ENCODE measurements around the gene NFKBIZ. TPM values are rescaled to one million over a fixed set of nuclear protein-coding genes. Genes with fewer than 3 reads are reported as not detected.
A peak's percentile ranks its signal among the peaks of the same experiment; 100 is the strongest.
"Not testable (repeated sequence)": the region's sequence is repeated elsewhere in the genome, so short reads cannot be mapped to it uniquely, and the experiment has no call there.

NFKBIZ gene
- total RNA-seq, 1 experiment from 2014 or later: 13.3 TPM

DNA sequence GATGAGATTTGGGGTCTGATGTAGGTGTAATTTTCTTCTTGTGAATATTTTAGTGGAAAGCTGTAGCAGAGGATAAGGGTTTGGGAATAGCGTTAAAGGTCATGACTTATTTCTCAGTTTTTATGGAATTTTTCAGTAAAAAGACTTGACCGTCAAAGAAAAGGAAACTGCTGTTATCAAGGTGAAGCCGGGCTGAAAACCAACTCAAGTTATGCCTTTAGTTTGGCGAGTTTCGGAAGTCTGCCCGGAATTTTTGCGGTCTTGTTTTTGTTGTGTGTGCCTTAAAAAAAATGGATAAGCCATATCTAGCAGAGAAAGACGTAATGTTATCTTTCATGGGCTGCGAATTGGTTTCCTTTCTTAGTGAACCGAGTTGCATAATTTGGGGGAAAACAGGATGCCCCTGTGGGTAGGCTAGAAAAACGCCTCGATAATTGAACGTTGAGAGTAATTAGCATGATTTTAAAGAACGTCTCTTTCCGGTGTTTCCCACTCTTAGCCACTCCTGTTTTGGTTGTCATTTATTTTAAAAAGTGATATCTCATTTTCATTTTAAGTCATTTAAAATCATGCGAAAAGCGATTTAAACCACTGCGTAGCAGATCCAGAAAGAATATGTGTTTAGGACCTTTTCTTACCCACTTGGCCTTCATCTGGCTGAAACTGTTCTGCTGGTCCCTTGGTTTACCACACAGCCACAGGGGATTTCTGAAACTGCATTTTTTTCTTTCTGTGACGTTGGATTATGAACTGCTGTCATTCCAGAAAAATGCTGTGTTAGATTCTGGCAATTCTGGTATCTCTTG is 1.1 kb downstream of the NFKBIZ start:
- DNase-seq (ENCODE audit: low read depth): peak; percentile 40

DNA sequence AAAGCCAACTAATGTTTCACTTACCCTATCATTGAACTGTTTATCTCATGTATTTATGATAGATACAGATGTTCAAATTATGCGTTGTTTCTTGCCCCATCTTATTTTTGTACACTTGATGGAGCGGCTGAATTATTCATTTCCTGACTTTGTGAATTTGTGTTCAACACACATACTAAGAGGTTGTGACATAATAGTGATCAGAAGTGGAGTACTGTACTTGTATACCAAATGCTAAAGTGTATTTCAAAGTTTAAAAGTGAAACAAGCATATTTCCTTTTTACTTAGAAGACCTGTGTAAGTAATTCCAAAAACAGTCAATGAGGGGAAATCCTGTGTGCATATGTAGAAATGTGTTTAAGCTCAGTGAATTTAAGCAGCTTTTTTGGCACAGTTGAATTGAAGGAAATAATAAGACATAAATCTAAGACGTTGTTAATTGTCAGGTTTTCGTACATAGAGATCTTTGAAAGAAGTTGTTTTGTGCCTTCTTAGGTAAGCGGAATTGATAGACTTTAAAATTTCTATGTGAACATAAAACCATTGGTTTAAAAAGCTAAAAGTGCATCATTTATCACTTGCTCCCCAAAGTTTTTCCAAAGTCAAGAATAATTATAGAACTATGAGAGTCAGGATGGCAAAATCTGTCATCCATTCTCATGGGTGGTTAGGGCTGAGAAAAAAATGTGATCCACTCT is 1.9 kb downstream of the NFKBIZ start:
- DNase-seq (ENCODE audit: low read depth): no peak

DNA sequence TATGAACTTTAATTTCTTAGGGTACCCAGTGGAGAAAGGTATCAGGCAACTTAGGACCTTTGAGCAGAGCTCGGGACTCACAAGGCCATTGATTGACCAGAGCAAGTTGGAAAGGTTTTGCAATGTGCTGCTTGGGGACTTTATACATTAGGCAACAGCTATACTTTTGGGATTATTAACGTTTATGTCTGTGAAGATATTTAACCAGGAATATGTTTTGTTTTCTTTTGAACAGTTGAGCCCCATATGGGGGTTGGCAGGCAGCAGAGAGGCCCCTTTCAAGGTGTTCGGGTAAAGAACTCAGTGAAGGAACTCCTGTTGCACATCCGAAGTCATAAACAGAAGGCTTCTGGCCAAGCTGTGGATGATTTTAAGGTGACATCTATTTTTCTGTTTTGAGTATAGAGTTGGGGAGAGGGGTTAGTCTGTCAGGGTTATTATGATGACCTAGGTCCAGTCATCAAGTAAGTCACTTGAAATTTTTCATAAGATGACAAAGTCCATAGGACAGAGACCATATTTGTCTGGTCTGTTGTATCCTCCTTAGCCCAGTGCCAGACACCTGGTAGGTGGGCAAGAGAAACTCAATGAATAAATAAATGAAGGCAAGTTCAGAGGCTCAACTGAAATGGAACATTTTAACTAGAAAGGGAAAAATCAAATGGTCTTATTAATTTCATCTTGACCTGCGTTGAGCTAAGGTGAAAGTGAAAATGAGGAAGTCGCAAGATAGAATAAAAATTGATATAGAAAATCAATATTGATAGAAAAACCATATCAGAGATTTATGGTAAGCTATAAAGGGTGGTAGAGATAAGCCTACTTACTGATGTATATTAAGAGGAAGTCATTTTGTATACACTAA is 2.8 kb downstream of the NFKBIZ start:
- DNase-seq (ENCODE audit: low read depth): no peak

DNA sequence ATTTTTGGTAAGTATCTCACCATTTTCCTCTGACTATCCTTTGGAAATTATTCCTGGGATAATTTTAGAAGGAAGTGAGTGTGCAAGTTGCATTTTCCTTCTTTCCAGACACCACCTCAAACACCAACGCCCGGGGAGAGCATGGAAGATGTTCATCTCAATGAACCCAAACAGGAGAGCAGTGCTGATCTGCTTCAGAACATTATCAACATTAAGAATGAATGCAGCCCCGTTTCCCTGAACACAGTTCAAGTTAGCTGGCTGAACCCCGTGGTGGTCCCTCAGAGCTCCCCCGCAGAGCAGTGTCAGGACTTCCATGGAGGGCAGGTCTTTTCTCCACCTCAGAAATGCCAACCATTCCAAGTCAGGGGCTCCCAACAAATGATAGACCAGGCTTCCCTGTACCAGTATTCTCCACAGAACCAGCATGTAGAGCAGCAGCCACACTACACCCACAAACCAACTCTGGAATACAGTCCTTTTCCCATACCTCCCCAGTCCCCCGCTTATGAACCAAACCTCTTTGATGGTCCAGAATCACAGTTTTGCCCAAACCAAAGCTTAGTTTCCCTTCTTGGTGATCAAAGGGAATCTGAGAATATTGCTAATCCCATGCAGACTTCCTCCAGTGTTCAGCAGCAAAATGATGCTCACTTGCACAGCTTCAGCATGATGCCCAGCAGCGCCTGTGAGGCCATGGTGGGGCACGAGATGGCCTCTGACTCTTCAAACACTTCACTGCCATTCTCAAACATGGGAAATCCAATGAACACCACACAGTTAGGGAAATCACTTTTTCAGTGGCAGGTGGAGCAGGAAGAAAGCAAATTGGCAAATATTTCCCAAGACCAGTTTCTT is 3.9 kb downstream of the NFKBIZ start:
- no peak for DNase-seq (ENCODE audit: low read depth)

DNA sequence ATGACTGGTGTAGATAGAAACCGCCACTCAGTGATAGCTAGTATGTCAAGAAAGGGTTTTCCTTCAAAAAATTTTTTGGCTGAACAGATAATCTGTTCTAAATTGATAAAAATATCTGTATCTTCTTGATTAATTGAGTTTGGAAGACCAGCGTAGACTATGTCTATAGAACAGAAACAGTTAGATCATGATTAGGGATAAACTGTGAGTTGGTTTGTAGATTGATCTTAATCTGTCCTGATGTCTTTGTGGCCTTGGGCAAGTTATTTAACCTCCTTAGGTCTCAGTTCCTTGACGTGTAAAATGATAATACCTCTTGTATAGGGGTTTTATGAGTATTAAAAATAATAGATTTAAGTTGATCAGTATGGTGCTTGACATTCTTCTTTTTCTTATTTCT is 4.7 kb downstream of the NFKBIZ start:
- no peak for DNase-seq (ENCODE audit: low read depth)

DNA sequence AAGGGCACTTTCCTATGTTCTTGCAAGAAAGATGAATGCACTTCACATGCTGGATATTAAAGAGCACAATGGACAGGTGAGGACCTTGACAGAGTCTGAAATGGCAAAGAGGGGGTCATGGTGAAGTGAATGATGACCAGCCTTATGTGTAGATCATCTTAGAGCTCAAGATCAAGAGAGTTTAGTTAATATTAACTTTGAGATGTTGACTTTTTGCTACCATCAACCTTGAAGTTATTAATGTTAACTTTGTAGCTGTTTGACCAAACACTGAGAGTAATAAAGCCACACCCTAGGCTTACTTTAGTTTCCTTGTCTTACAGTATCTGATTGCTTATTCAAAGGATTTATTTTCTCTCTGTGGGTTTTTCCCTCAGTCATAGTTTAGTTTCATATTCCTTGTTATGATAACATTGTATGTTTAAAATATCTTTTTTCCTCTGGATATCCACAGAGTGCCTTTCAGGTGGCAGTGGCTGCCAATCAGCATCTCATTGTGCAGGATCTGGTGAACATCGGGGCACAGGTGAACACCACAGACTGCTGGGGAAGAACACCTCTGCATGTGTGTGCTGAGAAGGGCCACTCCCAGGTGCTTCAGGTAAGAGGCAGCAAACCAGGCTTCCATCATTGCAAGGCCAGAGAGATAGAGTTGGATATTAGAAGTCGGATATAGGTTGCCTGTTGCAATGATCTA is 5.4 kb downstream of the NFKBIZ start:
- no peak for DNase-seq (ENCODE audit: low read depth)

DNA sequence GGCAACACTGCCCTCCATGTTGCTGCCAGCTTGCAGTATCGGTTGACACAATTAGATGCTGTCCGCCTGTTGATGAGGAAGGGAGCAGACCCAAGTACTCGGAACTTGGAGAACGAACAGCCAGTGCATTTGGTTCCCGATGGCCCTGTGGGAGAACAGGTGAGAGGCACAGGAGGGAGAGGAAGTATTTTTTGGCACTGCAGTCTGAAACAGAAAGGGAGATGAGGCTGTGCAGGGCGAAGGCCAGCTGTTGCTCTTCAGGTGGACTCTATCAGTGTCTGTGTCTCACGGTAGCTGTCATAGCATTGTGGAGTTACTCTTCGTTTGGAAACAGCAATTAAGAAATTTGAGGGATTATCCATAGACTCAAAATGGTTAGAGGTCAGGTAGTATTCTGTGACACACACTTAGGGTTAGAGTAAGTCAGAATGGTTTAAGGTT is 8.0 kb downstream of the NFKBIZ start:
- DNase-seq (ENCODE audit: low read depth): no peak

DNA sequence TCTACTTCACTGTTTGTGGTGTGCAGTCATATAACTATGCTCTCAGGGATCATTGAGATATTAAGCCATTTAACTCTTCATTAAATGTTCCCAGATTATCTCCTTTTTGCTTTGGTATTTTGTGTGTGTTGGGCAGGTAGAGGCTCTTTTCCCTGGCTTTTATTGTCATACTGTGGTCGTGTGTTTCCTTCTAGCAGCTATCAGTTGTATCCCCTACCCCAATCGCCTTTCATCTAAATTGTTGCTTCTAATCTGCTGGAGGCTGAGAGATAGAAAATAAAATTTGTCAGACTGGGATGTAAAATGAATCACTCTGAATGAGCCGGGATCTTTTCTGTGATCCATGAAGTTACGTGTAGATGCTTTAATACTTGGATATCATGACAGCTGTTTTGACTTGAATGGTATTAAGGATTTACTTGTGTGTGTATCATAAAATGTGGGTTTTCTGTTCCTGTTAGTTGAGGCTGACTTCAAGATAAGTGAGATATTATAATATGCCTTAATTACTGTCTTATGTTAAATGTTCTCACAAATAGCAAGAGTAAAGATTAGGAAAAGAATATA is 9.2 kb downstream of the NFKBIZ start:
- no peak for DNase-seq (ENCODE audit: low read depth)

DNA sequence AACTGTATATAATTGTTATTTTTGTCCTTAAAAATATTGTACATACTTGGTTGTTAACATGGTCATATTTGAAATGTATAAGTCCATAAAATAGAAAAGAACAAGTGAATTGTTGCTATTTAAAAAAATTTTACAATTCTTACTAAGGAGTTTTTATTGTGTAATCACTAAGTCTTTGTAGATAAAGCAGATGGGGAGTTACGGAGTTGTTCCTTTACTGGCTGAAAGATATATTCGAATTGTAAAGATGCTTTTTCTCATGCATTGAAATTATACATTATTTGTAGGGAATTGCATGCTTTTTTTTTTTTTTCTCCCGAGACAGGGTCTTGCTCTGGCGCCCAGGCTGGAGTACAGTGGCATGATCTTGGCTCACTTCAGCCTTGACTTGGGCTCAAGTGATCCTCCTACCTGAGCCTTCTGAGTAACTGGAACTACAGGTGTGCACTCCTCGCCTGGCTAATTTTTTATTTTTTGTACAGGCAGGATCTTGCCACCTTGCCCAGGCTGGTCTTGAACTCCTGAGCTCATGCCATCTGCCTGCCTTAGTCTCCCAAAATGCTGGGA is 10.7 kb downstream of the NFKBIZ start:
- DNase-seq (ENCODE audit: low read depth): no peak

DNA sequence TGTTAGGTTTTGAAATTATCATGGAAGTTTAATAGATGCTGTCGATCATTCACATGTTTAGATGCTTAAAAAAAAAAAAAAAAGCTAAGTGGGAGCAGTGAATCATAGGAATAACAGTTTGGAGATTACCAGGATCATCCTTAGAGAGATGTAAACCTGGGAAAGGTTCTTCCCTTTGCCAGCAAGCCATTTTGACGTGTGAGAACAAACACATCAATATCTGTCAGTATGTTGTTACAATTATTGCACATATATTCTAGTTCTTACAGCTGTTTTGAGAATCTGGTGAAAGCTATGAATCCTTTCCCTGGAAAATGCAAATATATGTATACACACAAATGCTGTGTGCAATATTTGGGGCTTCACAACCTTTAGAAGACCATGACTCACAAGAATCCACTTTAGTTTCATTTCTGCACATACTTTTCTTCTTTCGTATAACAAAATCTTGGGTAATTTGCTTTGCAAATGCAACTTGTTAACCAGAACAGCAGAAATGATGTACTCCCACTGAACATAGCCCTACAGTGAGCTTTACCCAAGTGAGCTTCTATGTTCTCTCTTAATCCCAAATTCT is 12.0 kb downstream of the NFKBIZ start:
- no peak for DNase-seq (ENCODE audit: low read depth)

DNA sequence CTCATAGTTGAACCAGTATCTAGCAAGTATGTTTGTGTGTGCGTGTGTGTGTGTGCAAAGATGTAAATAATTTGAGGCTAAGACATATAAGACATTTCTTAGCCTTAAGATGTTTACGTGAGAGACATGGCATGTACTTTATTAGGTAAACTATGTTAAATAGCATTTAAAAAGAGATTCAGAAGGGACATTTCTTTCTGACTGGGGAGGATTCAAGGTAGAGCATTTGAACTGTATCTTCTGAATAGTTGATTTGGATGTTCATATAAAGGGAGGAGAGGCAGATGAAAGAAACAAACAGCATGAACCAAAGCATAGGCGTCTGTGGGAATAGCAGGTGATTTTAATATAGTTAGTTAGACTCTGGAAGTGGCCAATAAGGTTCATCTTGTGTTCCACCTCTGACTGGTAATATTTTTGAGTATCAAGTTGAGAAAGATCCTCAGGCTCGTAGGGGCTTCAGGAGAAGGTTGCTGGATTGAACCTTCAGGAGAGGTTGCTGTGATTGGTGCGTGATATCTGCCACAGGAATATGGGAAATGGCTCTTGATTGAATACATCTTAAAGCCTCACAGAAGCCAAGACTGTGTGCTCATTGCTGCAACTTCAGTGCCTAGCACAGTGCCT is 12.6 kb downstream of the NFKBIZ start:
- DNase-seq (ENCODE audit: low read depth): peak; percentile 42

DNA sequence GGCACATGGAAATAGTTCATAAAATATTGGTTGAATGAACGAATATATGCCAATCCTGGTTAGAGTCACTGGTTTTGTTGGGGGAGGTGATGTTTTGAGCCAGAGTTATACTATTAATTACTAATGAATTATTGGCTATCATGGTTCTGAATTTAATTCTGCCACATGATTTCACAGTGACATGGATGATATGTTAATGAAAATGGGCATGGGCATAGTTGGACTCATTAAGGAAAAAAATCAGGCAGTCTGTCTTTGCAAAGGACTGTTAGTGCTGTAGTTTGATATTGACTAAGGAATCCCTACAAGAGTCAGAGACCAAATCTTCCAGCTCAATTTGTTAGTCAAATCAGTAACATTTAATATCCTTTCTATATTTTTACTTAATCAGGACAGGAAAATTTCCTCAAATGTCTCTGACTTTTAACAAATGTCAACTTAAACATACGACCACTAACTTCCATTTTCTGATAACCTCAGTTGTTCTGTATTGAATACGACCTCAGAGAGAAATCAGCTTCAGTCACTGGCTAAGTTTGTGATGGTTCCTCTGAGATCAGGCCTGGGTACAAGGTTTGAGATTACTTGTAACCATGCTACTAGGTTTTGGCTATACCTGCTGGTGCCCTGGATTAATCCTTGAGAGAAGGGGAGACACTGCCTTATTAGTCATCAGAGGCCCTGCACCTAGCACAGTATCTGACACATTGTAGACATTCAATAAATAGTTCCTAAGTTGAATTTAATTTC is 13.3 kb downstream of the NFKBIZ start:
- no peak for DNase-seq (ENCODE audit: low read depth)

DNA sequence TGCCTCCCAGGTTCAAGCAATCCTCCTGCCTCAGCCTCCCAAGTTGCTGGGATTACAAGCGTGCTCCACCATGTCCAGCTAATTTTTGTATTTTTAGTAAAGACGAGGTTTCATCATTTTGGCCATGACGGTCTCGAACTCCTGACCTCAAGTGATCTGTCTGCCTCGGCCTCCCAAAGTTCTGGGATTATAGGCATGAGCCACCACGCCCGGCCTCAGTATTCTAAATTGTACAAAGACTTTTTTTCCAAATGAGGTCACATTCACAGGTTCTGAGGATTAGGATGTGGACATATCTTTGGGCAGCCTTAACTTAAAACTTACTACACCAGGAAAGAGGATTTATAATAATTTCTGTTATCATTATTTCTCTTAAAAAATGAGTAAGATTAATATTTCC is 15.6 kb downstream of the NFKBIZ start:
- not testable (repeated sequence) for DNase-seq (ENCODE audit: low read depth)

DNA sequence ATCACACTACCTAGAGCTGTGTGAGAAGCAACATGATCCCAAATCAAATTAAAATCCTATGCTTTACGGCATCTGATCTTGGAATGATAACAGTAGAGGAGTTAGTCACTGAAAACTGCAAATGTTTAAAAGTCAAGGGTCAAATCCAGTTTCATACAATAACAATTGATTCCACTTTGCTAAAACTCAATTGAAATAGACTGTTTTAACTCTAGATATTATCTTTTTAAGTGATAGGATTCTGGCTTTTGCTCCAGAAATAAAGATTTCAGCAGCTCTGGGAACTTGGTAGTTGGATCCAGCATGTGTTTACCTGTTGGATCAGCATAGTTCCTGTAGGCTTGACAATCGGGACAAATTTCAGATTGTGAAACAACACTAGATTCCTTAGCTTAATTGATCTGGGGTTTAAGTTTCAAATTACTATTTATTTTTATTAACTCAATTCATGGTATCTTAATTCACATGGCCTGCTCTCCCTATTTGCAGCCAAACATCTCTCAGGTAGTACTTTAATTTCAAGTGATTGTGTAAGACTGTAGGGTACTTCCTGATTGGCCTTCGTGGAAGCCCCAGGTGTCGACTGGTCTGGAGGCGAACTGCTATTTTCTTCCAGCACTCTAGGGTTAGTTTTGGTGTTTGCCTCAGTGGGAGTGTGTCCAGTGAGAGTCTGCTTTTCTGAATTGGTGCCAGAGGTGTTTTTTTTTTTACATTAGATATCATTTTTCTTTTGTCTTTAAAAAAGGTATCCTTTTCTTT is 16.6 kb downstream of the NFKBIZ start:
- no peak for DNase-seq (ENCODE audit: low read depth)

DNA sequence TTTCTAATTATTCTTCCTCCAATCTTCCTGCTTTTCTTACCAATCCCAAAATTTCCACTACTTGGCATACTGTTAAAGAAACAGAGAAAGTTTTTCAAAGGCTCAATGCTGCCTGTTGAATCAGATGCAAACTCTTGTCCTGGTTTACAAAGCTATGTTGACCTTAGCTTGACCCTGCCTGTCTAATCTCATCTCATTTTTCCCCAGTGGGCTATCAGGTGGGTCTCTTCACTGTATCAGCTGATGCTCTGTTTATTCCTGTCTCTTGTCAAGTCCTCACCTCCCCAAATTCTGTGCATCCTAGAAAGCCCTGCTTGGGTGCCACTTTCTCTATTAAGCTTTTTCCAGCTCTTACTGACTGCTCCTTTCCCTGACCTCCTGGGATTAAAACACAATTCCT is 18.2 kb downstream of the NFKBIZ start:
- DNase-seq (ENCODE audit: low read depth): no peak

DNA sequence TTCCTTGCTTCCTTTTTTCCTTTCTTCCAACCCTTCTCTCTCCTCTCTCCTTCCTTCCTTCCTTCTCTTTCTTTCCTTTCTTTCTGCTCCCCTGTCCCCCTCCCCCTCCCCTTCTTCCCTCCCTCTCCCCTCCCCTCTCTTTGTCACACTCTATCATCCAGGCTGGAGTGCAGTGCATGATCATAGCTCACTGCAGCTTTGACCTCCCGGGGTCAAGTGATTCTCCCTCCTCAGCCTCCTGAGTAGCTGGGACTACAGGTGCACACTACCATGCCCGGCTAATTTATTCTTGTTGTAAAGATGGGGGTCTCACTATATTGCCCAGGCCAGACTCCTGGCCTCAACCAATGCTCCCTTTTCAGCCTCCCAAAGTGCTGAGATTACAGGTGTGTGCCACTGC is 18.7 kb downstream of the NFKBIZ start:
- DNase-seq (ENCODE audit: low read depth): no peak
